Central memory CD8-positive, alpha-beta T cell (primary cell): ENCODE measurements around the gene CWF19L2.

Experiments
- ATAC-seq: fragments of 150-1000 bp; cut with Tn5 transposase; replicated peaks from 2 replicates; pipeline ENCODE4 v1.10.0; 2022; ENCODE audit warnings: mild to moderate bottlenecking, moderate FRiP score, moderate number of reproducible peaks; ENCODE audit not compliant: poor library complexity, severe bottlenecking; ENCODE audit errors: extremely low read depth
- DNase-seq, 2 donors: peaks; one replicate each; pipeline ENCODE4 v3.0.0; 2021; ENCODE audit warnings: low spot score in 2 of 2
- H3K27ac Mint-ChIP-seq: one replicate; pipeline ENCODE4 v1.8.0; 2022; ENCODE audit warnings: low read depth, mild to moderate bottlenecking, moderate library complexity, mixed read lengths
- H3K27me3 Mint-ChIP-seq: one replicate; pipeline ENCODE4 v1.8.0; 2022; ENCODE audit warnings: mixed read lengths
- H3K36me3 Mint-ChIP-seq: one replicate; pipeline ENCODE4 v1.8.0; 2022; ENCODE audit warnings: mild to moderate bottlenecking, moderate library complexity, mixed read lengths; ENCODE audit not compliant: insufficient read depth
- H3K4me1 Mint-ChIP-seq: one replicate; pipeline ENCODE4 v1.8.0; 2022; ENCODE audit warnings: mixed read lengths
- H3K4me3 Mint-ChIP-seq: one replicate; pipeline ENCODE4 v1.8.0; 2022; ENCODE audit warnings: mild to moderate bottlenecking, moderate library complexity, mixed read lengths
- H3K9me3 Mint-ChIP-seq: one replicate; pipeline ENCODE4 v1.8.0; 2022; ENCODE audit warnings: mixed read lengths

The CWF19L2 gene

GRCh38 chr11:107357877-107358276, 99.7 kb downstream of the CWF19L2 start:
- no peaks in the 10 kb centered on the region for H3K4me1 Mint-ChIP-seq
- DNase-seq (no peak), ATAC-seq (no peak)
- H3K36me3 Mint-ChIP-seq = peaks cover under 1% of the 10 kb centered on the region
- H3K9me3 Mint-ChIP-seq = peaks cover 5% of the 10 kb centered on the region
- no peaks in the 10 kb centered on the region for H3K27me3 Mint-ChIP-seq
- H3K4me3 Mint-ChIP-seq = no peak overlapping the region
- no peak overlapping the region for H3K27ac Mint-ChIP-seq

- no peaks in the 10 kb centered on the region for H3K4me1 Mint-ChIP-seq
- no peak overlapping the region for H3K4me3 Mint-ChIP-seq
- ATAC-seq = no peak
- no peak for DNase-seq
- H3K27ac Mint-ChIP-seq = no peak overlapping the region
- H3K36me3 Mint-ChIP-seq = peaks cover 4% of the 10 kb centered on the region
- H3K27me3 Mint-ChIP-seq = no peaks in the 10 kb centered on the region
- no peaks in the 10 kb centered on the region for H3K9me3 Mint-ChIP-seq
Measured at GRCh38 chr11:107354780-107355179, 102.8 kb downstream of the CWF19L2 start.

GRCh38 chr11:107337917-107338316, 119.7 kb downstream of the CWF19L2 start:
- Mint-ChIP-seq H3K4me3 (no peak overlapping the region), H3K9me3 (no peaks in the 10 kb centered on the region), H3K27ac (no peak overlapping the region), H3K27me3 (no peaks in the 10 kb centered on the region), H3K36me3 (peaks cover 18% of the 10 kb centered on the region), H3K4me1 (no peaks in the 10 kb centered on the region)
- DNase-seq (no peak), ATAC-seq (no peak)

GRCh38 chr11:107331728-107332127, 125.9 kb downstream of the CWF19L2 start:
- no peaks in the 10 kb centered on the region for H3K9me3 Mint-ChIP-seq
- H3K4me3 Mint-ChIP-seq = no peak overlapping the region
- DNase-seq = no peak
- no peaks in the 10 kb centered on the region for H3K27me3 Mint-ChIP-seq
- no peak for ATAC-seq
- H3K27ac Mint-ChIP-seq = no peak overlapping the region
- peaks cover 32% of the 10 kb centered on the region for H3K36me3 Mint-ChIP-seq
- no peaks in the 10 kb centered on the region for H3K4me1 Mint-ChIP-seq

GRCh38 chr11:107329164-107329563, 128.5 kb downstream of the CWF19L2 start:
- DNase-seq (no peak), ATAC-seq (no peak)
- Mint-ChIP-seq H3K27me3 (no peaks in the 10 kb centered on the region), H3K9me3 (peaks cover under 1% of the 10 kb centered on the region), H3K27ac (no peak overlapping the region), H3K4me1 (no peaks in the 10 kb centered on the region), H3K36me3 (peaks cover 31% of the 10 kb centered on the region), H3K4me3 (no peak overlapping the region)

GRCh38 chr11:107316426-107316825, 141.2 kb downstream of the CWF19L2 start:
- no peak for DNase-seq
- peaks cover 13% of the 10 kb centered on the region for H3K9me3 Mint-ChIP-seq
- no peak for ATAC-seq
- H3K4me3 Mint-ChIP-seq = no peak overlapping the region
- H3K36me3 Mint-ChIP-seq = peaks cover 4% of the 10 kb centered on the region
- H3K4me1 Mint-ChIP-seq = no peaks in the 10 kb centered on the region
- H3K27me3 Mint-ChIP-seq = no peaks in the 10 kb centered on the region
- no peak overlapping the region for H3K27ac Mint-ChIP-seq

- Mint-ChIP-seq H3K4me1 (no peaks in the 10 kb centered on the region), H3K27me3 (no peaks in the 10 kb centered on the region), H3K36me3 (peaks cover 7% of the 10 kb centered on the region), H3K27ac (no peak overlapping the region), H3K9me3 (no peaks in the 10 kb centered on the region), H3K4me3 (no peak overlapping the region)
- ATAC-seq = no peak
- no peak for DNase-seq
Measured at GRCh38 chr11:107307991-107308390, 149.6 kb downstream of the CWF19L2 start.

- no peak overlapping the region for H3K4me3 Mint-ChIP-seq
- no peaks in the 10 kb centered on the region for H3K4me1 Mint-ChIP-seq
- H3K27me3 Mint-ChIP-seq = no peaks in the 10 kb centered on the region
- DNase-seq (no peak), ATAC-seq (no peak)
- peaks cover 5% of the 10 kb centered on the region for H3K36me3 Mint-ChIP-seq
- H3K9me3 Mint-ChIP-seq = no peaks in the 10 kb centered on the region
- H3K27ac Mint-ChIP-seq = no peak overlapping the region
Measured at GRCh38 chr11:107301878-107302277, 155.7 kb downstream of the CWF19L2 start.

GRCh38 chr11:107293677-107294344, 163.8 kb downstream of the CWF19L2 start:
- Mint-ChIP-seq H3K36me3 (peaks cover 7% of the 10 kb centered on the region), H3K4me1 (no peaks in the 10 kb centered on the region), H3K27ac (no peak overlapping the region), H3K9me3 (peaks cover 12% of the 10 kb centered on the region), H3K27me3 (no peaks in the 10 kb centered on the region), H3K4me3 (no peak overlapping the region)
- DNase-seq (no peak), ATAC-seq (no peak)

GRCh38 chr11:107282195-107282594, 175.4 kb downstream of the CWF19L2 start:
- ATAC-seq = no peak
- Mint-ChIP-seq H3K4me1 (no peaks in the 10 kb centered on the region), H3K4me3 (no peak overlapping the region), H3K27me3 (no peaks in the 10 kb centered on the region), H3K36me3 (no peaks in the 10 kb centered on the region), H3K27ac (no peak overlapping the region), H3K9me3 (peaks cover 11% of the 10 kb centered on the region)
- no peak for DNase-seq
